ENCODE results near the gene RPP40.

The RPP40 gene

GRCh38 chr6:4957521-4958231, 46.2 kb downstream of the RPP40 start:
- TF ChIP-seq CTCF (IDR thresholded peaks at IDR 0.05; ENCODE audit: low read depth, low read length): no peak
- DNase-seq (ENCODE audit: low read depth, low spot score): no peak
- H3K4me3 ChIP-seq (ENCODE audit: low read depth, low read length): no peak overlapping the region
- in situ Hi-C loops (cut with HindIII; ENCODE audit: low sequenced_read_pairs): no loop called here

GRCh38 chr6:4956625-4957024, 47.2 kb downstream of the RPP40 start:
- no peak for DNase-seq (ENCODE audit: low read depth, low spot score)
- TF ChIP-seq CTCF (IDR thresholded peaks at IDR 0.05; ENCODE audit: low read depth, low read length): no peak
- in situ Hi-C loops (cut with HindIII; ENCODE audit: low sequenced_read_pairs): no loop called here

GRCh38 chr6:4953440-4953839, 50.4 kb downstream of the RPP40 start:
- in situ Hi-C loops (cut with HindIII; ENCODE audit: low sequenced_read_pairs): no loop called here
- TF ChIP-seq CTCF (IDR thresholded peaks at IDR 0.05; ENCODE audit: low read depth, low read length): no peak
- DNase-seq (ENCODE audit: low read depth, low spot score): no peak
- H3K4me3 ChIP-seq (ENCODE audit: low read depth, low read length): no peak overlapping the region

More at GRCh38 chr6:4956625-4957024, 47.2 kb downstream of the RPP40 start:
- no peak overlapping the region for H3K4me3 ChIP-seq (ENCODE audit: low read depth, low read length)

- no peak overlapping the region for H3K4me3 ChIP-seq (ENCODE audit: low read depth, low read length)
- in situ Hi-C loops (cut with HindIII; ENCODE audit: low sequenced_read_pairs): no loop called here
- TF ChIP-seq CTCF (IDR thresholded peaks at IDR 0.05; ENCODE audit: low read depth, low read length): no peak
Measured at GRCh38 chr6:4950836-4951533, 52.9 kb downstream of the RPP40 start.

GRCh38 chr6:4950076-4950475, 53.8 kb downstream of the RPP40 start:
- no peak overlapping the region for H3K4me3 ChIP-seq (ENCODE audit: low read depth, low read length)
- no peak for TF ChIP-seq CTCF (IDR thresholded peaks at IDR 0.05; ENCODE audit: low read depth, low read length)
- in situ Hi-C loops (cut with HindIII; ENCODE audit: low sequenced_read_pairs): no loop called here
- DNase-seq (ENCODE audit: low read depth, low spot score): no peak

More at GRCh38 chr6:4950836-4951533, 52.9 kb downstream of the RPP40 start:
- no peak for DNase-seq (ENCODE audit: low read depth, low spot score)

- H3K4me3 ChIP-seq (ENCODE audit: low read depth, low read length): no peak overlapping the region
- in situ Hi-C loops (cut with HindIII; ENCODE audit: low sequenced_read_pairs): no loop called here
- DNase-seq (ENCODE audit: low read depth, low spot score): no peak
- no peak for TF ChIP-seq CTCF (IDR thresholded peaks at IDR 0.05; ENCODE audit: low read depth, low read length)
Measured at GRCh38 chr6:4948781-4949450, 54.9 kb downstream of the RPP40 start.

Data from astrocyte of the spinal cord (primary cell).